GM12891 (cell line): Measurements from ENCODE around the gene ATP1A4.

Experiments
- POLR2A ChIP-seq: IDR thresholded peaks from 2 replicates; pipeline ENCODE4 v1.6.1; 2011; ENCODE audit warnings: low read depth, low read length, control low read depth
- POLR2AphosphoS5 ChIP-seq: IDR thresholded peaks from 2 replicates; pipeline ENCODE4 v1.6.1; 2011; ENCODE audit warnings: low read depth, low read length, control low read depth

- no peak for TF ChIP-seq POLR2A
- no peak for TF ChIP-seq POLR2AphosphoS5
Measured at GRCh38 chr1:160163615-160164014, 12.2 kb downstream of the ATP1A4 start.
